A549 (cell line): ENCODE results near the gene C4orf33. TPM values are rescaled to one million over a fixed set of nuclear protein-coding genes. Genes with fewer than 3 reads are reported as not detected.

Experiments used
- ATAC-seq, 2 experiments: fragments of 200-7000 bp in 1 of 2; fragments of >200 bp in 1 of 2; cut with Nextera tagmentation in 1 of 2; cut with Tn5 transposase in 1 of 2; 3 replicates each; pipeline versions ENCODE4 v1.8.0 to v1.9.1; 2018 to 2020; ENCODE audit warnings: mild to moderate bottlenecking in 1 of 2, moderate library complexity in 1 of 2
- CTCF ChIA-PET: fragments of 300-600 bp; sonication (Branson Sonifier 250); formaldehyde crosslinking; extraction: SDS; loops from one replicate; lab custom pipeline; 2021; ENCODE audit warnings: antibody characterized with exemption, inconsistent platforms; lab: Yijun Ruan, JAX
- POLR2A ChIA-PET: fragments of 350-600 bp; formaldehyde crosslinking; extraction: SDS; loops from one replicate; lab custom pipeline; 2021; ENCODE audit warnings: antibody characterized with exemption, inconsistent platforms; lab: Yijun Ruan, JAX
- DNase-seq, 2 experiments: peaks; one replicate each; pipeline versions ENCODE4 v3.0.0 to v3.0.0-alpha.2; 2011 to 2016; ENCODE audit warnings: low read depth in 1 of 2, low spot score in 1 of 2
- FAIRE-seq: peaks from 2 replicates; lab custom pipeline; 2011; peaks lifted over from hg19 to GRCh38; lab: Jason Lieb, UNC
- H3K27ac ChIP-seq, 2 experiments: fragments of >200 bp; sonication (Bioruptor Twin); formaldehyde crosslinking; 3 replicates each; pipeline ENCODE4 v1.5.1; 2016 to 2017
- H3K4me1 ChIP-seq: fragments of >200 bp; sonication (Bioruptor Twin); formaldehyde crosslinking; 3 replicates; pipeline ENCODE4 v1.6.1; 2016
- H3K4me2 ChIP-seq: fragments of >200 bp; sonication (Bioruptor Twin); formaldehyde crosslinking; 3 replicates; pipeline ENCODE4 v1.6.1; 2016
- H3K4me3 ChIP-seq: fragments of >200 bp; sonication (Bioruptor Twin); formaldehyde crosslinking; 3 replicates; pipeline ENCODE4 v1.5.1; 2016
- H3K9me3 ChIP-seq: fragments of >200 bp; sonication (Bioruptor Twin); formaldehyde crosslinking; 3 replicates; pipeline ENCODE4 v1.6.1; 2016
- CEBPB ChIP-seq, 2 experiments: fragments of >200 bp in 1 of 2; sonication (Bioruptor Twin) in 1 of 2; formaldehyde crosslinking in 1 of 2; IDR thresholded peaks; 2 replicates each; pipeline ENCODE4 v1.6.1; 2012 to 2016
- CHD4 ChIP-seq: fragments of 200-600 bp; sonication (generic); IDR thresholded peaks from 2 replicates; pipeline ENCODE4 v1.6.1; 2016; ENCODE audit warnings: antibody characterized with exemption, mild to moderate bottlenecking, borderline replicate concordance
- FOSB ChIP-seq: fragments of 250-450 bp; sonication (Bioruptor Pico); IDR thresholded peaks from 2 replicates; pipeline ENCODE4 v1.5.0; 2020; ENCODE audit warnings: mild to moderate bottlenecking, moderate library complexity
- GATA3 ChIP-seq: IDR thresholded peaks from 2 replicates; pipeline ENCODE4 v1.6.1; 2012; ENCODE audit warnings: borderline replicate concordance
- HDAC2 ChIP-seq: fragments of 200-600 bp; sonication (generic); IDR thresholded peaks from 2 replicates; pipeline ENCODE4 v1.6.1; 2016
- HOXA7 ChIP-seq: fragments of 250-450 bp; sonication (Bioruptor Pico); IDR thresholded peaks from 2 replicates; pipeline ENCODE4 v1.5.0; 2020; ENCODE audit warnings: mild to moderate bottlenecking, moderate library complexity
- JUN ChIP-seq, 2 experiments: fragments of >200 bp; sonication (Bioruptor Twin); formaldehyde crosslinking; IDR thresholded peaks; 2 replicates in 1 of 2; 3 replicates in 1 of 2; pipeline ENCODE4 v1.6.1; 2016 to 2017
- KDM1A ChIP-seq: fragments of 200-600 bp; sonication (generic); IDR thresholded peaks from 2 replicates; pipeline ENCODE4 v1.6.1; 2016; ENCODE audit warnings: low read depth, mild to moderate bottlenecking
- KDM5A ChIP-seq: fragments of 200-600 bp; sonication (generic); IDR thresholded peaks from 2 replicates; pipeline ENCODE4 v1.6.1; 2016; ENCODE audit warnings: antibody characterized with exemption, mild to moderate bottlenecking
- MAFK ChIP-seq: fragments of 450-650 bp; IDR thresholded peaks from 2 replicates; pipeline ENCODE4 v1.6.1; 2014; ENCODE audit not compliant: partially characterized antibody
- PHF8 ChIP-seq: fragments of 200-600 bp; sonication (generic); IDR thresholded peaks from 2 replicates; pipeline ENCODE4 v1.6.1; 2016; ENCODE audit warnings: low read depth, mild to moderate bottlenecking, antibody characterized with exemption, moderate library complexity, borderline replicate concordance
- POLR2A ChIP-seq: IDR thresholded peaks from 2 replicates; pipeline ENCODE4 v1.6.1; 2012; ENCODE audit warnings: mild to moderate bottlenecking, low read length
- POLR2AphosphoS2 ChIP-seq: conservative IDR thresholded peaks from 2 replicates; pipeline ENCODE4 v1.6.1; 2012; ENCODE audit warnings: low read length, improper control_type of control experiment, inconsistent platforms
- RNF2 ChIP-seq: fragments of 200-600 bp; sonication (generic); IDR thresholded peaks from 2 replicates; pipeline ENCODE4 v1.6.1; 2016; ENCODE audit warnings: low read depth, mild to moderate bottlenecking, antibody characterized with exemption, moderate library complexity, borderline replicate concordance
- SMC3 ChIP-seq: fragments of >200 bp; sonication (Bioruptor Twin); formaldehyde crosslinking; IDR thresholded peaks from 3 replicates; pipeline ENCODE4 v1.6.1; 2018; ENCODE audit warnings: inconsistent platforms
- SREBF2 ChIP-seq: fragments of 450-650 bp; IDR thresholded peaks from 2 replicates; pipeline ENCODE4 v1.6.1; 2014; ENCODE audit warnings: mild to moderate bottlenecking, moderate library complexity
- TP53 ChIP-seq: fragments of 250-450 bp; sonication (Bioruptor Pico); IDR thresholded peaks from 2 replicates; pipeline ENCODE4 v1.5.0; 2021; ENCODE audit warnings: mild to moderate bottlenecking, moderate library complexity
- WGBS: methylation state at CpG from one replicate; pipeline ENCODE4 v1.1.6; 2017; ENCODE audit errors: missing lambda C conversion rate; 5-methylcytosine and 5-hydroxymethylcytosine counted together
- polyA plus RNA-seq, 4 experiments: library from polyadenylated mRNA; depleted of rRNA in 3 of 4; stranded (reverse); fragments of >200 nt; fragmentation: RNase III in 1 of 4; extraction: RNeasy Plus Mini Kit Qiagen cat#74134 plus additional on column Dnase treatment in 1 of 4; gene quantifications; 2 replicates in 3 of 4; 3 replicates in 1 of 4; pipeline ENCODE4 v1.2.3, GENCODE V29; 2011 to 2017
- TF ChIP-seq, protein P1 (sequence below): fragments of 150-350 bp; IDR thresholded peaks from 2 replicates; pipeline ENCODE4 v1.6.1; 2014; ENCODE audit warnings: low read depth, mild to moderate bottlenecking, low read length
- TF ChIP-seq, protein P2 (sequence below): IDR thresholded peaks from 2 replicates; pipeline ENCODE4 v1.6.1; 2012
- TF ChIP-seq, protein P3 (sequence below): fragments of >200 bp; sonication (Bioruptor Twin); formaldehyde crosslinking; IDR thresholded peaks from 3 replicates; pipeline ENCODE4 v1.5.1; 2016
- TF ChIP-seq, protein P4 (sequence below): IDR thresholded peaks from 2 replicates; pipeline ENCODE4 v1.6.1; 2012
- TF ChIP-seq, protein P5 (sequence below): fragments of 200-600 bp; sonication (generic); IDR thresholded peaks from 2 replicates; pipeline ENCODE4 v1.6.1; 2016; ENCODE audit warnings: antibody characterized with exemption, mild to moderate bottlenecking, moderate library complexity

Gene C4orf33
- polyA plus RNA-seq, 2 of the 4 experiments (the other 2 are of a cell fraction): 8.6 to 18.8 TPM

DNA sequence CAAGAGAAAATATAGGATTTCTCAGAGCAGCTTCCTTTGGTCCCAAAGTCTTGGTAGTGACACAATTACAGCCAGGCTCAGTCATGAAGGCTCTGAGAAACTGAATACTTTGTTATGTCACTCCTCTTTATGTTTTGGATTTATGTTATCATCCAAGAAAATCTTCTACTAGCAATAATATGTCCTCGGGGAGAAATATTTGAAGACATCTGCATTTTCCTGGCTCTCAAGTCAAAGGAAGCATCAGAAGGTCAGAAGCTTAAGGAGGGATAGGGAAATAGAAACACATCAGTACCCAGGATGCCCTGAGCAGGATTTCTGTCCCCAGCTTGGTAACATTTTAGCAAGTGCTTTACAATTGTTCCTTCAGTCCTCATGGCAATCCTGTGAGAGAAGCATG lies 54.0 kb downstream of the C4orf33 start:
- no peak overlapping the region for H3K4me3 ChIP-seq
- H3K27ac ChIP-seq: no peak overlapping the region
- ATAC-seq (no peak), DNase-seq (no peak)
- WGBS: 13% methylated on average over 1 of the region's 1 CpG
- CTCF ChIA-PET: no interaction called here
- H3K9me3 ChIP-seq: no peaks in the 10 kb centered on the region
- no peaks in the 10 kb centered on the region for H3K4me1 ChIP-seq
- TF ChIP-seq JUN (IDR thresholded peaks at IDR 0.05) (no peak), PHF8 (no peak), GATA3 (no peak)
- TF ChIP-seq, protein P1, sequence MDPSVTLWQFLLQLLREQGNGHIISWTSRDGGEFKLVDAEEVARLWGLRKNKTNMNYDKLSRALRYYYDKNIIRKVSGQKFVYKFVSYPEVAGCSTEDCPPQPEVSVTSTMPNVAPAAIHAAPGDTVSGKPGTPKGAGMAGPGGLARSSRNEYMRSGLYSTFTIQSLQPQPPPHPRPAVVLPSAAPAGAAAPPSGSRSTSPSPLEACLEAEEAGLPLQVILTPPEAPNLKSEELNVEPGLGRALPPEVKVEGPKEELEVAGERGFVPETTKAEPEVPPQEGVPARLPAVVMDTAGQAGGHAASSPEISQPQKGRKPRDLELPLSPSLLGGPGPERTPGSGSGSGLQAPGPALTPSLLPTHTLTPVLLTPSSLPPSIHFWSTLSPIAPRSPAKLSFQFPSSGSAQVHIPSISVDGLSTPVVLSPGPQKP: no peak
- TF ChIP-seq, protein P2, sequence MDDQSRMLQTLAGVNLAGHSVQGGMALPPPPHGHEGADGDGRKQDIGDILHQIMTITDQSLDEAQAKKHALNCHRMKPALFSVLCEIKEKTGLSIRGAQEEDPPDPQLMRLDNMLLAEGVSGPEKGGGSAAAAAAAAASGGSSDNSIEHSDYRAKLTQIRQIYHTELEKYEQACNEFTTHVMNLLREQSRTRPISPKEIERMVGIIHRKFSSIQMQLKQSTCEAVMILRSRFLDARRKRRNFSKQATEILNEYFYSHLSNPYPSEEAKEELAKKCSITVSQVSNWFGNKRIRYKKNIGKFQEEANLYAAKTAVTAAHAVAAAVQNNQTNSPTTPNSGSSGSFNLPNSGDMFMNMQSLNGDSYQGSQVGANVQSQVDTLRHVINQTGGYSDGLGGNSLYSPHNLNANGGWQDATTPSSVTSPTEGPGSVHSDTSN: no peak
- TF ChIP-seq, all 56 proteins: peak for 0
- H3K4me2 ChIP-seq: no peak overlapping the region
- POLR2A ChIA-PET: no interaction called here
- FAIRE-seq: no peak

DNA sequence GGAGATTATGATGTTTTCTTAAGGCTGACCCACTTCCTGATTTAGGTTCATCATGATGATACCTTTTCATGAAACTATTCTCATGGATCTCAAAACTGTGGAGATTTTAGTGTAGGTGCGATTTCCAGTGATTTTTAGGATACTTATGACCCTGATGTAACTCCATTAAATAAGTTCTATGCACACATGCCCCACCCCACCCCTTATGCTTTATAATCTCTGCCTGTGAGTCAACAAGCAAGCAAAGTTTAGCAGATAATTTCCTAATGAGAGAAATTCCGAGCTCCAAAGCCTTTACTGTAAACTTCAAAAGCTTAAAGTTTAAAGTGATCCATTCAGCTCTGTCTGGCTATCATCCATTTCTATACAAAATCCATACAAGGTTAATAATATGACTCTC lies 56.4 kb downstream of the C4orf33 start:
- DNase-seq: no peak
- CTCF ChIA-PET: no interaction called here
- ATAC-seq: no peak

More for the DNA sequence above, 56.4 kb downstream of the C4orf33 start:
- Histone ChIP-seq H3K27ac (no peak overlapping the region), H3K4me1 (no peaks in the 10 kb centered on the region), H3K4me2 (no peak overlapping the region), H3K9me3 (no peaks in the 10 kb centered on the region), H3K4me3 (no peak overlapping the region)
- TF ChIP-seq HDAC2 (no peak), CHD4 (no peak), POLR2AphosphoS2 (no peak), KDM5A (no peak), SMC3 (no peak), FOSB (CRISPR knock-in tag) (no peak), POLR2A (no peak), KDM1A (no peak), CEBPB (IDR thresholded peaks at IDR 0.05) (no peak), JUN (IDR thresholded peaks at IDR 0.05) (no peak), RNF2 (no peak), MAFK (no peak), SREBF2 (no peak), TP53 (CRISPR knock-in tag) (no peak), HOXA7 (CRISPR knock-in tag) (no peak)
- TF ChIP-seq, protein P3, sequence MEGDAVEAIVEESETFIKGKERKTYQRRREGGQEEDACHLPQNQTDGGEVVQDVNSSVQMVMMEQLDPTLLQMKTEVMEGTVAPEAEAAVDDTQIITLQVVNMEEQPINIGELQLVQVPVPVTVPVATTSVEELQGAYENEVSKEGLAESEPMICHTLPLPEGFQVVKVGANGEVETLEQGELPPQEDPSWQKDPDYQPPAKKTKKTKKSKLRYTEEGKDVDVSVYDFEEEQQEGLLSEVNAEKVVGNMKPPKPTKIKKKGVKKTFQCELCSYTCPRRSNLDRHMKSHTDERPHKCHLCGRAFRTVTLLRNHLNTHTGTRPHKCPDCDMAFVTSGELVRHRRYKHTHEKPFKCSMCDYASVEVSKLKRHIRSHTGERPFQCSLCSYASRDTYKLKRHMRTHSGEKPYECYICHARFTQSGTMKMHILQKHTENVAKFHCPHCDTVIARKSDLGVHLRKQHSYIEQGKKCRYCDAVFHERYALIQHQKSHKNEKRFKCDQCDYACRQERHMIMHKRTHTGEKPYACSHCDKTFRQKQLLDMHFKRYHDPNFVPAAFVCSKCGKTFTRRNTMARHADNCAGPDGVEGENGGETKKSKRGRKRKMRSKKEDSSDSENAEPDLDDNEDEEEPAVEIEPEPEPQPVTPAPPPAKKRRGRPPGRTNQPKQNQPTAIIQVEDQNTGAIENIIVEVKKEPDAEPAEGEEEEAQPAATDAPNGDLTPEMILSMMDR: no peak
- TF ChIP-seq, protein P4, sequence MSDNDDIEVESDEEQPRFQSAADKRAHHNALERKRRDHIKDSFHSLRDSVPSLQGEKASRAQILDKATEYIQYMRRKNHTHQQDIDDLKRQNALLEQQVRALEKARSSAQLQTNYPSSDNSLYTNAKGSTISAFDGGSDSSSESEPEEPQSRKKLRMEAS: no peak
- TF ChIP-seq, protein P2: no peak
- TF ChIP-seq, protein P5, sequence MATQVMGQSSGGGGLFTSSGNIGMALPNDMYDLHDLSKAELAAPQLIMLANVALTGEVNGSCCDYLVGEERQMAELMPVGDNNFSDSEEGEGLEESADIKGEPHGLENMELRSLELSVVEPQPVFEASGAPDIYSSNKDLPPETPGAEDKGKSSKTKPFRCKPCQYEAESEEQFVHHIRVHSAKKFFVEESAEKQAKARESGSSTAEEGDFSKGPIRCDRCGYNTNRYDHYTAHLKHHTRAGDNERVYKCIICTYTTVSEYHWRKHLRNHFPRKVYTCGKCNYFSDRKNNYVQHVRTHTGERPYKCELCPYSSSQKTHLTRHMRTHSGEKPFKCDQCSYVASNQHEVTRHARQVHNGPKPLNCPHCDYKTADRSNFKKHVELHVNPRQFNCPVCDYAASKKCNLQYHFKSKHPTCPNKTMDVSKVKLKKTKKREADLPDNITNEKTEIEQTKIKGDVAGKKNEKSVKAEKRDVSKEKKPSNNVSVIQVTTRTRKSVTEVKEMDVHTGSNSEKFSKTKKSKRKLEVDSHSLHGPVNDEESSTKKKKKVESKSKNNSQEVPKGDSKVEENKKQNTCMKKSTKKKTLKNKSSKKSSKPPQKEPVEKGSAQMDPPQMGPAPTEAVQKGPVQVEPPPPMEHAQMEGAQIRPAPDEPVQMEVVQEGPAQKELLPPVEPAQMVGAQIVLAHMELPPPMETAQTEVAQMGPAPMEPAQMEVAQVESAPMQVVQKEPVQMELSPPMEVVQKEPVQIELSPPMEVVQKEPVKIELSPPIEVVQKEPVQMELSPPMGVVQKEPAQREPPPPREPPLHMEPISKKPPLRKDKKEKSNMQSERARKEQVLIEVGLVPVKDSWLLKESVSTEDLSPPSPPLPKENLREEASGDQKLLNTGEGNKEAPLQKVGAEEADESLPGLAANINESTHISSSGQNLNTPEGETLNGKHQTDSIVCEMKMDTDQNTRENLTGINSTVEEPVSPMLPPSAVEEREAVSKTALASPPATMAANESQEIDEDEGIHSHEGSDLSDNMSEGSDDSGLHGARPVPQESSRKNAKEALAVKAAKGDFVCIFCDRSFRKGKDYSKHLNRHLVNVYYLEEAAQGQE: no peak
- POLR2A ChIA-PET: no interaction called here
- no peak for FAIRE-seq
- 20% methylated on average over 2 of the region's 2 CpGs for WGBS
